Activated CD8-positive, alpha-beta T cell treated with anti-CD3 and anti-CD28 coated beads for 36 hours (primary cell): ENCODE results near the gene TRAK2. TPM values are rescaled to one million over a fixed set of nuclear protein-coding genes. Genes with fewer than 3 reads are reported as not detected.

Experiments
- ATAC-seq: fragments of 200-7000 bp; cut with Tn5 transposase; one replicate; pipeline ENCODE4 v1.10.0; 2021; ENCODE audit warnings: mild to moderate bottlenecking, moderate library complexity
- CTCF ChIA-PET: fragments of 350-600 bp; sonication (Branson Sonifier 250); formaldehyde crosslinking; loops from one replicate; lab custom pipeline; 2021; ENCODE audit warnings: antibody characterized with exemption; lab: Charles Lee
- POLR2A ChIA-PET: fragments of 350-600 bp; sonication (Branson Sonifier 250); formaldehyde crosslinking; loops from one replicate; lab custom pipeline; 2021; ENCODE audit warnings: antibody characterized with exemption; lab: Charles Lee
- DNase-seq: peaks from one replicate; pipeline ENCODE4 v3.0.0-alpha.2; 2020
- H3K27ac Mint-ChIP-seq: one replicate; pipeline ENCODE4 v1.8.0; 2021; ENCODE audit warnings: mild to moderate bottlenecking, mixed read lengths
- H3K27me3 Mint-ChIP-seq: one replicate; pipeline ENCODE4 v1.8.0; 2021; ENCODE audit warnings: mixed read lengths
- H3K36me3 Mint-ChIP-seq: one replicate; pipeline ENCODE4 v1.8.0; 2021; ENCODE audit warnings: low read depth, mixed read lengths
- H3K4me1 Mint-ChIP-seq: one replicate; pipeline ENCODE4 v1.8.0; 2021; ENCODE audit warnings: low read depth, mixed read lengths
- H3K4me3 Mint-ChIP-seq: one replicate; pipeline ENCODE4 v1.8.0; 2021; ENCODE audit warnings: mild to moderate bottlenecking, moderate library complexity, mixed read lengths
- H3K9me3 Mint-ChIP-seq: one replicate; pipeline ENCODE4 v1.8.0; 2021; ENCODE audit warnings: mixed read lengths
- CTCF ChIP-seq: fragments of 200-600 bp; IDR thresholded peaks from one replicate; pipeline ENCODE4 v1.8.0; 2022; ENCODE audit warnings: antibody characterized with exemption, mild to moderate bottlenecking
- intact Hi-C: fragments of 100-400 bp; cut with micrococcal nuclease; formaldehyde crosslinking; loops from one replicate; pipeline ENCODE4 v1.10.0; 2022
- total RNA-seq, 2 experiments: library from RNA; stranded (reverse); gene quantifications; one replicate each; pipeline ENCODE4 v1.2.3, GENCODE V29; 2021

Gene TRAK2
- total RNA-seq, 2 experiments from 2014 or later: 19.8 to 22.8 TPM

GRCh38 chr2:201471732-201472393 lies 20.6 kb upstream of the TRAK2 start:
- peaks cover 28% of the 10 kb centered on the region for H3K36me3 Mint-ChIP-seq
- peaks cover 6% of the 10 kb centered on the region for H3K4me1 Mint-ChIP-seq
- no peaks in the 10 kb centered on the region for H3K9me3 Mint-ChIP-seq
- TF ChIP-seq CTCF: no peak
- ATAC-seq (no peak), DNase-seq (no peak)
- ChIA-PET CTCF (no interaction called here), POLR2A (interaction anchor here (0.9 kb wide), 1 partner anchor 20 kb away, joined by 4 read pairs; the partner anchor contains the start of genes STRADB and TRAK2)
- no peaks in the 10 kb centered on the region for H3K27me3 Mint-ChIP-seq
- H3K27ac Mint-ChIP-seq: no peak overlapping the region
- intact Hi-C loops: no loop called here
- no peak overlapping the region for H3K4me3 Mint-ChIP-seq

GRCh38 chr2:201470821-201471731 lies 19.8 kb upstream of the TRAK2 start:
- H3K27ac Mint-ChIP-seq: no peak overlapping the region
- H3K9me3 Mint-ChIP-seq: no peaks in the 10 kb centered on the region
- ChIA-PET CTCF (no interaction called here), POLR2A (interaction anchor here (1.0 kb wide), 1 partner anchor 25 kb away, joined by 3 read pairs; no protein-coding TSS in a partner anchor)
- DNase-seq (no peak), ATAC-seq (no peak)
- H3K4me1 Mint-ChIP-seq: peaks cover 6% of the 10 kb centered on the region
- H3K36me3 Mint-ChIP-seq: peaks cover 28% of the 10 kb centered on the region
- intact Hi-C loops: no loop called here
- H3K27me3 Mint-ChIP-seq: no peaks in the 10 kb centered on the region
- TF ChIP-seq CTCF: no peak
- H3K4me3 Mint-ChIP-seq: no peak overlapping the region

GRCh38 chr2:201467666-201468065 lies 16.4 kb upstream of the TRAK2 start:
- DNase-seq: no peak
- TF ChIP-seq CTCF: no peak
- no peak for ATAC-seq
- Mint-ChIP-seq H3K27ac (no peak overlapping the region), H3K4me1 (peaks cover 6% of the 10 kb centered on the region), H3K27me3 (no peaks in the 10 kb centered on the region), H3K9me3 (no peaks in the 10 kb centered on the region), H3K36me3 (peaks cover 15% of the 10 kb centered on the region), H3K4me3 (no peak overlapping the region)
- ChIA-PET CTCF (interaction anchor here (0.8 to 1.8 kb wide), 3 partner anchors 11 to 16 kb away, joined by 3 to 8 read pairs (median 3); partner anchors contain the start of genes STRADB and TRAK2), POLR2A (interaction anchor here (1.3 kb wide), 1 partner anchor 15 kb away, joined by 3 read pairs; no protein-coding TSS in a partner anchor)
- intact Hi-C loops: no loop called here

GRCh38 chr2:201466050-201466675 lies 14.9 kb upstream of the TRAK2 start:
- DNase-seq (no peak), ATAC-seq (no peak)
- no peak for TF ChIP-seq CTCF
- Mint-ChIP-seq H3K36me3 (peaks cover 26% of the 10 kb centered on the region), H3K9me3 (no peaks in the 10 kb centered on the region), H3K4me3 (no peak overlapping the region), H3K27me3 (no peaks in the 10 kb centered on the region), H3K4me1 (peaks cover 6% of the 10 kb centered on the region), H3K27ac (no peak overlapping the region)
- intact Hi-C loops: no loop called here
- ChIA-PET CTCF (interaction anchor here (1.4 to 1.8 kb wide), 2 partner anchors 15 to 35 kb away, joined by 3 to 8 read pairs; partner anchors contain the start of genes STRADB and TRAK2), POLR2A (interaction anchor here (0.7 to 1.3 kb wide), 2 partner anchors 14 to 508 kb away, joined by 3 read pairs; no protein-coding TSS in a partner anchor)
